IgD-negative memory B cell (primary cell): ENCODE results near the gene A2ML1. TPM values are rescaled to one million over a fixed set of nuclear protein-coding genes. Genes with fewer than 3 reads are reported as not detected.
"Not testable (repeated sequence)": the region's sequence is repeated elsewhere in the genome, so short reads cannot be mapped to it uniquely, and the experiment has no call there.

Source experiments
- H3K27ac Mint-ChIP-seq, 3 donors: one replicate each; pipeline ENCODE4 v1.8.0; 2020 to 2022; ENCODE audit warnings: mild to moderate bottlenecking in 3 of 3, mixed read lengths in 3 of 3, moderate library complexity in 1 of 3
- H3K27me3 Mint-ChIP-seq: one replicate; pipeline ENCODE4 v1.8.0; 2021; ENCODE audit warnings: mixed read lengths
- H3K36me3 Mint-ChIP-seq: one replicate; pipeline ENCODE4 v1.8.0; 2020; ENCODE audit warnings: mild to moderate bottlenecking, mixed read lengths
- H3K4me1 Mint-ChIP-seq, 3 donors: one replicate each; pipeline ENCODE4 v1.8.0; 2020 to 2022; ENCODE audit warnings: mixed read lengths in 3 of 3, mild to moderate bottlenecking in 1 of 3
- H3K4me3 Mint-ChIP-seq, 4 donors: one replicate each; pipeline ENCODE4 v1.8.0; 2020 to 2022; ENCODE audit warnings: mild to moderate bottlenecking in 4 of 4, mixed read lengths in 4 of 4, moderate library complexity in 3 of 4
- H3K9me3 Mint-ChIP-seq, 3 donors: one replicate each; pipeline ENCODE4 v1.8.0; 2020 to 2021; ENCODE audit warnings: mixed read lengths in 3 of 3, mild to moderate bottlenecking in 1 of 3
- polyA plus RNA-seq: library from polyadenylated mRNA; unstranded; fragments of 300-500 nt; fragmentation: Illumina TruSeq; gene quantifications from one replicate; pipeline ENCODE4 v1.2.3, GENCODE V29; 2021

The A2ML1 gene
- polyA plus RNA-seq, 1 donor from 2014 or later = not detected

DNA sequence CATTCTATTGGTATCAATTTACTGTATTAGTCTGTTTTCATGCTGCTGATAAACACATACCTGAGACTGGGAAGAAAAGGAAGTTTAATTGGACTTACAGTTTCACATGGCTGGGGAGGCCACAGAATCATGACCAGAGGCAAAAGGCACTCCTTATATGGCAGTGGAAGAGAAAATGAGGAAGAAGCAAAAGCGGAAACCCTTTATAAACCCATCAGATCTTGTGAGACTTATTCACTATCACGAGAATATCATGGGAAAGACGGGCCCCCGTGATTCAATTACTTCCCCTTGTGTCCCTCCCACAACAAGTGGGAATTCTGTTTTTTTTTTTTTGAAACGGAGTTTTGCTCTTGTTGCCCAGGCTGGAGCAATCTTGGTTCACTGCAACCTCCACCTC lies 80.3 kb downstream of the A2ML1 start:
- not testable (repeated sequence) for H3K36me3 Mint-ChIP-seq, H3K9me3 Mint-ChIP-seq, H3K27me3 Mint-ChIP-seq
- H3K27ac Mint-ChIP-seq = peak overlapping the region; percentile 30 to 78 (median 71)
- peaks cover 22 to 33% (median 26%) of the 10 kb centered on the region in 3 donors for H3K4me1 Mint-ChIP-seq
- H3K4me3 Mint-ChIP-seq = peak overlapping the region; percentile 5 to 84 (median 69)

DNA sequence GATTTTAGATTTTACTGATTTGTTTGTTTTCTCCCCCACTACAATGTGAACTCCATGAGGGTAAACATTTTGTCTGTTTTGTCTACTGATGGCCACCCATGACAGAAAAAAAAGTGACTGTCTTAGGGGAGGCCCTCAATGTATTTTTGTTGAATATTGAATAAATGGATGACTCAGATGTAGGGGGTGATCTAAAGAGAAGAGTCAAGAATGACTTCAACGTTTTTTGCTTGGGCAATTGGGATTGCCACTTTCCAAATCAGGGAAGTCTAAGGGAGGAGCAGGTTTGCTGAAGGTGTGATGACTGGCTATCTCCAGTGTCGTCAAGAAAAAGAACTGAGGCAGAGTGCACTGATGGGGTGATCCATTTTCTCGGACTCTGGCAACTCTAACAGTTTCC lies 81.2 kb downstream of the A2ML1 start:
- H3K9me3 Mint-ChIP-seq = peaks cover 3 to 6% (median 4%) of the 10 kb centered on the region in 3 donors
- H3K4me3 Mint-ChIP-seq = peak overlapping the region in 2 of 4 donors; percentile 54 to 84
- H3K4me1 Mint-ChIP-seq = peaks cover 22 to 33% (median 26%) of the 10 kb centered on the region in 3 donors
- H3K27ac Mint-ChIP-seq = peak overlapping the region in 1 of 3 donors; percentile 48
- peaks cover 3% of the 10 kb centered on the region for H3K36me3 Mint-ChIP-seq
- H3K27me3 Mint-ChIP-seq = no peaks in the 10 kb centered on the region

DNA sequence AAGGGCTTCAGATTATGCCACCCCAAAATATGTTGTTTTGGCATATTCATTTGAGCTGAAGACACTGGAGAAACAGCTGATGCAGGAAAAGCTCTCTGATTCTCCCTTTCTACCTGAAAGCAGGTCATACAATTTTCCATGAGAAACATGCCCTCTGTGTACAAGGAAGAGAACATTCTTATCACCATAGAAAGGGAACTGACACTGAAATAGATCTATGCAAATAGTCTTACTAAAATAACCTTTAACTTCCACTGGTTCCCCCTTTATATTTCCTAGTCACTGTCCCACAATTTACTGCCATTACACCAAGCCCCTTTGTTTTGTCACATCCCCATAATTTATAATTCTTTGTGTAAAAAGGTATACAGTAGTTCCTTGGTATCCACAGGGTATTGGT lies 82.2 kb downstream of the A2ML1 start:
- Mint-ChIP-seq H3K36me3 (peaks cover 3% of the 10 kb centered on the region), H3K9me3 (peaks cover 3 to 6% (median 4%) of the 10 kb centered on the region in 3 donors), H3K4me1 (peaks cover 22 to 33% (median 26%) of the 10 kb centered on the region in 3 donors), H3K27ac (no peak overlapping the region), H3K4me3 (peak overlapping the region; percentile 6 to 78 (median 45)), H3K27me3 (no peaks in the 10 kb centered on the region)

DNA sequence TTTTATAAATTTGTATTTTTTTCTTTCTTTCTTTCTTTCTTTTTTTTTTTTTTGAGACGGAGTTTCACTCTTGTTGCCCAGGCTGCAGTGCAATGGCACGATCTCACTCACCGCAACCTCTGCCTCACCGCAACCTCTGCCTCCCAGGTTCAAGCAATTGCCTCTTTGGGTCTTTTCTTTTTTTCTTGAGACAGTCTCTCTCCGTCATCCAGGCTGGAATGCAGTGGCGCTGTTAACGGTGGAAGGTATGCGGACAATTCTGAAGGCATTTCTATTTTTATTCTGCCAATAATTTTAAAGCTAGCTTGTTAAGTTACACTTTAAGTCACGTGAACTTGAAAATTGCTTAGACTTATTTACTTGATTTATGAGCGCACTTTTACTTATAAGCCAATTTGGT lies 83.1 kb downstream of the A2ML1 start:
- Mint-ChIP-seq H3K36me3 (peaks cover 3% of the 10 kb centered on the region), H3K27me3 (no peaks in the 10 kb centered on the region), H3K4me3 (no peak overlapping the region), H3K4me1 (peaks cover 22 to 34% (median 26%) of the 10 kb centered on the region in 3 donors), H3K9me3 (peaks cover 3 to 6% (median 4%) of the 10 kb centered on the region in 3 donors), H3K27ac (no peak overlapping the region)

DNA sequence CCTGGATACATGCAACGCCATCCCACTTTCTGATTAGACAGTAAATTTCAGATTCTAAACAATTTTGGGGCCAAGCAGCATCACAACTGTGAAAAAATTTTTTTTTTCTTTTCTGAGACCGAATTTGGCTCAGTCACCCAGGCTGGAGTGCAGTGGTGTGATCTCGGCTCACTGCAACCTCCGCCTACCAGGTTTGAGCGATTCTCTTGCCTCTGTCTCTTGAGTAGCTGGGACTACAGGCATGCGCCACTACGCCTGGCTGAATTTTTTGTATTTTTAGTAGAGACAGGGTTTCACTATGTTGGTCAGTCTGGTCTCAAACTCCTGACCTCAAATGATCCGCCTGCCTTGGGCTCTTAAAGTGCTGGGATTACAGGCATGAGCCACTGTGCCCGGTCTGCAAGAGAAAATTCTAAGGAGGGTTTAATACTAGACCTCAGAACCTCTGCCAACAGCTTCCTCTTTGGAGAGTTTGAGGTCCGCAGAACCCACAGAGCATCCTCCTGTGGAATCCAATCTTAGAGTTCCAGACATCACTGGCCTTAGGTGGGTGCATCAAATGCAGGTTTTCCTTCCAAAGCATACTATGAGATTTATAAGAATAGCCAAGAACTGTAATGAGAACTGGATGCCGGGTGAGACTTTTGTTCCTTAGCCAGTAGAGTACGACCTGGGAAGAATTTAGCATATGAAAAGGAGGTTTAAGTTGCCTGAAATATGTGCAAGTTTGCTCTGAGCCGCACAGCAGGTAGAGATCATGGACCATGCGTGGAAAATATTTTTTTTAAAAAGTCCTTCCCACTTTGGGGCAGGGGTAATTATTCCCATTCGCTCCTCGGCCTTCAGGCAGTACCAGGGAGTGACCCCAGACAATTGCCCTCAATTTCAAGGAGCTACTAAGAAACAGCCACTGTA lies 84.1 kb downstream of the A2ML1 start:
- Mint-ChIP-seq H3K27me3 (no peaks in the 10 kb centered on the region), H3K9me3 (peaks cover 3 to 6% (median 4%) of the 10 kb centered on the region in 3 donors), H3K4me3 (peak overlapping the region in 2 of 4 donors; percentile 12 to 37), H3K36me3 (peaks cover 3% of the 10 kb centered on the region), H3K27ac (peak overlapping the region in 1 of 3 donors; percentile 77), H3K4me1 (peaks cover 27 to 40% (median 29%) of the 10 kb centered on the region in 3 donors)

DNA sequence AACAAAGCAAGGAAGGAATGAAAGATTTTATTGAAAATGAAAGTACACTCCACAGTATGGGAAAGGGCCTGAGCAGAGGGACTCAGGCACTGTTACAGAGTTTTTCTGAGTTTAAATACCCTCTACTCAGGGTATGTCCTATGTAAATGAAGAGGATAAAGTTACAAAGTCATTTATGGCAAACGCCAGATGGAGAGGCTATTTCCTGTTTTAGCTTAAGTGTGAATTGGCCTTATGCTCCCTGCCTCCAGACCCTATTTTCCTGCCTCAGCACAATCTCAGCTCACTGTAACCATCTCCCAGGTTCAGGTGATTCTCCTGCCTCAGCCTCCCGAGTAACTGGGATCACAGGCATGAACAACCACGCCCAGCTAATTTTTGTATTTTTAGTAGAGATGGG lies 85.1 kb downstream of the A2ML1 start:
- no peak overlapping the region for H3K4me3 Mint-ChIP-seq
- no peaks in the 10 kb centered on the region for H3K27me3 Mint-ChIP-seq
- peaks cover 2 to 5% (median 3%) of the 10 kb centered on the region in 3 donors for H3K9me3 Mint-ChIP-seq
- H3K27ac Mint-ChIP-seq = peak overlapping the region in 1 of 3 donors; percentile 77
- peaks cover 2% of the 10 kb centered on the region for H3K36me3 Mint-ChIP-seq
- peaks cover 29 to 42% (median 35%) of the 10 kb centered on the region in 3 donors for H3K4me1 Mint-ChIP-seq

DNA sequence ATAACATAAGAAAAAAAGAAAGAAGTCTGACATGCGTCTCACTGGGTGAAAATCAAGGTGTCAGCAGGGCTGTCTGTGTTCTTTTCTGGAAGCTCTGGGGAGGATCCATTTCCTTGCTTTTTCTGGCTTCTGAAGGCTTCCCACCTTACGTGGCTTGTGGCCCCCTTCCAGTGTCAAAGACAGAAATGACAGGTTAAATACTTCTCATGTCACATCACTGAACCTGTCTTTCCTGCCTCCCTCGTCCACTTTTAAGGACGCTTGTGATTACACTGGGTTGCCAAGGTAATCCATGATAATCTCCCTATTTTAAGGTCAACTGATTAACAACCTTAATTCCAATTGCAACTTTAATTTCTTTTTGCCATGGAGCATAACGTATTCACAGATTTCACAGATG lies 87.3 kb downstream of the A2ML1 start:
- Mint-ChIP-seq H3K27ac (no peak overlapping the region), H3K4me3 (no peak overlapping the region), H3K9me3 (no peaks in the 10 kb centered on the region), H3K27me3 (no peaks in the 10 kb centered on the region), H3K4me1 (peaks cover 17 to 36% (median 34%) of the 10 kb centered on the region in 3 donors), H3K36me3 (no peaks in the 10 kb centered on the region)

DNA sequence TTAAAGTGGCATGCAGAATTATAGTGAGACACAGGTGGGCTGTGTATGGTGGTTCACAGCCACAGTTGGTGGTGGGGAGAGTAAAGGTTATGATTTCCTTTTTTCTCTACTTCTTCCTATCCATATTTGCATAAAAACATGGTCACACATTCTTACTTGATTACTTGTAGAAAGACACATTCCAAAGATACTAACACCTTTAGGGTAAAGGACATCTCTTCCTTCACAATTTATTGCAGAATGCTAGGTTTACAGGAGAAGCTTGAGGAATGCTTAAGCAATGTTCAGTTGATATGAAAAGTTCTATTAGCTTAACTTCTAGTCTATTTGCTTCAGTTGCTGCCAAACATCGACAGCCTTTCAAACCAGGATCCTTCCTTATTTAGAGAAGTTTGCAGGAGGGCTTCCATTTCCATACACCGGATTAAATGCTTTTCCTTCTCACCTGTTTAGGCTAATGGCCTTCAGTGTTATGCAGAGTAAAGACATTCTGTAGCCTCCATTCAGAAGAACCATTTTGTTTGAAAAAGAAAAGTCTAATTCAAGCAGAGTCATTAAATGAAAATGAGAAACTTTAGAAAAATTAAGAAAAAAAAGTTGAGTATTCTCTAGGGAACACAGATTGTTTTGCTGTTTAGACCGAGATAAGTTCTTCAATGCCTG lies 89.3 kb downstream of the A2ML1 start:
- Mint-ChIP-seq H3K27ac (peak overlapping the region in 1 of 3 donors; percentile 51), H3K4me1 (peaks cover 15 to 28% (median 23%) of the 10 kb centered on the region in 3 donors), H3K27me3 (no peaks in the 10 kb centered on the region), H3K4me3 (peak overlapping the region in 1 of 4 donors; percentile 89), H3K36me3 (no peaks in the 10 kb centered on the region), H3K9me3 (no peaks in the 10 kb centered on the region)

DNA sequence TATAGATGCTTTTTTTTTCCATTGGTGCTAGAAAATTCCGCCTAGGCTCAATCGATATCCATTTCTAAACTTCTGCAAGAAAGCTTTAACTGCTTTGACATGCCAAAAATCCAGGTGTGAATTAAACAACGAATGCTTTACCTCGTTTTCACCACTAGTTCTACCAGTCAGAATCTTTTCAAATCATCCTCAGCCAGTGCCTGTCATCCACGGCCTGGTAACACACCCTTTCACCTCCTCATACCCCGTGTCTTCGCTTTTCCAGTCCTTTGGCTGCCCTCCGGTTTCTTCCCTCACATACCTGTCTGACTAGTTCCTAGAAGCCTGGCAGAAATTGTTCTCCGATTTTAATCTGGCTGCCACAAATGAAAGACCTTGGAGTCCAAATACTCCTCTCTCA lies 90.5 kb downstream of the A2ML1 start:
- H3K27me3 Mint-ChIP-seq = no peaks in the 10 kb centered on the region
- H3K27ac Mint-ChIP-seq = peak overlapping the region; percentile 63 to 85 (median 76)
- peaks cover 15 to 25% (median 22%) of the 10 kb centered on the region in 3 donors for H3K4me1 Mint-ChIP-seq
- peak overlapping the region in 3 of 4 donors; percentile 68 to 96 (median 81) for H3K4me3 Mint-ChIP-seq
- no peaks in the 10 kb centered on the region for H3K9me3 Mint-ChIP-seq
- H3K36me3 Mint-ChIP-seq = no peaks in the 10 kb centered on the region

DNA sequence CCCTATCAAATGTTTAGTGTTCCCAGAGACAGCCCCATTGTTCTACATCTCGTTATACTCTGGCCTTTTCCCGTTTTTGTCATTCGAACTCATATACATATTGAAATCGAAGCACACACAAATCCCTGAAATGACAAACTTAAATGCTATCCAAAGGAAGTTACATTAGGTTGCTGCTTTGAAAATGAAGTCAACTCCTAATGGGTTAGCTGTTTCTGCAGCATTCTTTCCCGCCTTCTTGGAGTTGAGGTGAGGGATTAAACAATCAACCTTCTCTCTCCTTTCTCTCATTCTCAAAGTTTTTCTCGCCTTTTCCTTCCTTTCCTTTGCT lies 91.2 kb downstream of the A2ML1 start:
- H3K36me3 Mint-ChIP-seq = peaks cover 2% of the 10 kb centered on the region
- peaks cover 15 to 25% (median 22%) of the 10 kb centered on the region in 3 donors for H3K4me1 Mint-ChIP-seq
- H3K4me3 Mint-ChIP-seq = peak overlapping the region; percentile 81 to 96 (median 90)
- no peaks in the 10 kb centered on the region for H3K9me3 Mint-ChIP-seq
- H3K27ac Mint-ChIP-seq = peak overlapping the region; percentile 76 to 98 (median 96)
- H3K27me3 Mint-ChIP-seq = no peaks in the 10 kb centered on the region

DNA sequence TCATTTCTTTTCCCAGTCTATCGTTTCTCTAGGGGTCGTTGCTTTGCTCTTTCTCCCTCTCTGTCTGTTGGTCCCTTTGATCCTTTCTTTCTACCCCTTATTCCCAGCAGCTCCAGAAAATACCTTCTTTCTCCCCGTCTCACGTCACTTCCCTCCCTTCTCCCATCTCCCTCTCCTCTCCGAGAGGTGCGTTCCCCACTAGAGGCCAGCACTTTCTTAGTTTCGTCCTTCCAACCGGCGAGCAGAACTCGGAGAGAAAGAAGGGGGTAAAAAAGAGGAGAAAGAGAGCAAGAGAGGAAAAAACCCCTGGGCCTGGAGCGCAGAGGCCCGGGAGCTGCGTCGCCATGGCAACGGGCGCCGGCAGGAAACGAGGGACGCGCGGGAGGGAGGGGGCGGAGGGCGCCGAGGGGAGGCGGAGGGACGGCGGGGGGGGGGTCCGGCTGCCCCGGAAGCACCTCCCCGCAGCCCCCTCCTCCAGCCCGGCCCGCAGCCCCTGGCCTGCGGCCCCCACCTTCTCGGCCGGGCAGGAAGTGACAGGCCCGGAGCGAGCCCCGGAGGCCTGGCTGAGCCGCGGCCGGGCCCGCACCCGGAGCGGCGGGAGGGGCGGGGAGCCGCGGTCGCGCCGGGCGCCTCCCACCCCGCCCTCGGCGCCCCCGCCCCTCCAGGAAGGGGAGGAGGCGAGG lies 91.8 kb downstream of the A2ML1 start, which contains the start of gene PHC1:
Gene PHC1 (plus strand): TSS at position 477 of the 683 bp plus-strand sequence. CDS start 3,169 bp downstream, outside the sequence.
- not testable (repeated sequence) for H3K36me3 Mint-ChIP-seq, H3K9me3 Mint-ChIP-seq, H3K27me3 Mint-ChIP-seq
- peak within 1 kb of the TSS; percentile 81 to 96 (median 90) for H3K4me3 Mint-ChIP-seq
- peaks cover 15 to 25% (median 22%) of the 10 kb centered on the region in 3 donors for H3K4me1 Mint-ChIP-seq
- H3K27ac Mint-ChIP-seq = peak within 1 kb of the TSS; percentile 76 to 98 (median 96)

DNA sequence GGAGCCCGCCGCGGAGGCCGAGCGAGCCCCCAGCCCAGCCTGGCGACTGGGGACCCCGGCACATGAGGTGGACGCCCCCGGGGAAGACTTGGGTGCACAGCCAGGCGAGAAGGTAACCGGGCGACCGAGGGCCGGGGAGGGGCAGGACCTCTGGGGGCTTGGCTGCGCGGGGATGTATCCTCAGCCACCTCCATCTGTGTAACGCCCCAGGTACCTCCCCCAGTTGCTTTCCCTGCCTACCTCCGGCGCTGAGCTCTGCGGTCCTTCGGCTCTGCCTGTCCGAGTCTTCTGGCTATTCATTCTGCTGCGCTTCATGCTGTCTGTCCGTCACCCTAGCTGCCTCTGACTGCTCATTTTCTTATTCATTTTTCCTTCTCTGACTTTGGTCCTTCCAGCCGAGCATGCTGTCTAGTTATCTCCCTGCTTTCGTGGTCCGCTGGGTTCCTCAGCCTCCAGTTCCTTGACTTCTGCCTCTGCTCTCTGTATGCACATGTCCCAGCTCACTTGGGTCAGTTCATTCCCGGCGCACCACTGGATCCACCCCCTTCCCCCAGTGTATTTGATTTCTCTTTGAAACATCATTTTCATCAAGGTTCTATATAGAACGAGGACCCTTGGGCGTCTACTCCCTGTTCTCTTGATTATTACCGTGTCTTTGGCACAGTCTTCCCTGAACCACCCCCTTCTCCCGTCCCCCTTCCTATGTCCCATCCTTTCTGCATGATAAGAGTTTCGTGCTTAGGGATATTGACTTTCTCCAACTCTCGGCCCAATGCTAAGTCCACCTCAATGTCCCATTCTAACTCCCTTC lies 92.5 kb downstream of the A2ML1 start:
- H3K4me1 Mint-ChIP-seq = peaks cover 15 to 25% (median 22%) of the 10 kb centered on the region in 3 donors
- no peaks in the 10 kb centered on the region for H3K27me3 Mint-ChIP-seq
- H3K4me3 Mint-ChIP-seq = no peak overlapping the region
- no peaks in the 10 kb centered on the region for H3K9me3 Mint-ChIP-seq
- H3K27ac Mint-ChIP-seq = no peak overlapping the region
- peaks cover 4% of the 10 kb centered on the region for H3K36me3 Mint-ChIP-seq

DNA sequence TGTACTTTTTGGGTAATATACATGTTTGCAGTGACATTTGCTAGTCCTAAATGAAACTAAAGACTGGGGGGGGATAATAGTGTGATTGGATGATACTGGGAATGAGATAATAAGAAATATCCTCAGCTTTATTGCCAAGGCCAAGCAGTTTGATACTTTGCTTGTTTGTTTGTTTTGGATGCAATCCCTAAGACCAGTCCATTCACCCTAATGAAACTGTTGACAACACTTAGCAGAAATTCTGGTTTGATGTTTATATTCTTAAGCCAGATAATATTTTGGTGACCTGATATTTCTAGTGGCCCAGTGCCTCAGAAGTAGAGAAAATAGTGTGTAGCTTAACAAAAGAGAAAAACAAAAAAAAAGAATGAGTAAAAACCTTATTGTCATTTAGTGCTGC lies 93.7 kb downstream of the A2ML1 start:
- H3K4me1 Mint-ChIP-seq = peaks cover 12 to 25% (median 19%) of the 10 kb centered on the region in 3 donors
- no peaks in the 10 kb centered on the region for H3K9me3 Mint-ChIP-seq
- H3K4me3 Mint-ChIP-seq = no peak overlapping the region
- no peaks in the 10 kb centered on the region for H3K27me3 Mint-ChIP-seq
- no peak overlapping the region for H3K27ac Mint-ChIP-seq
- H3K36me3 Mint-ChIP-seq = peaks cover 4% of the 10 kb centered on the region

DNA sequence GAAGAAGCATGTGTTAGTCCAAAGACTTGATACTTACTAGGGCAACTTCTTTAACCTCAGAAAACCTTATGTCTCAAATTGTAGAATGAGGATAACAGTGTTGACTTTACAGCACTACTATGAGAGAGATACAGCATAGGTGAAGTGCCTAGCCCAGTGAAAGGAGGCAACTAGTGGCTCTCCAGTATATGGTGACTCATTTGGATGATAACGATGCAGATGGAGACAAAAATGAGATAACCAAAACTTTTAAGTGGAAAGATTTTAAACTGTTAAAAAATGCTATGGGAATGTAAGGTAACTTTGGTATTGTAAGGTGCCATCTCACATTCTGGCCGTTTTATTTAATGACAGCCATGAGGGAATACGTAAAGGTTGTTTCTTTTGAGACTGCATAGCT lies 94.6 kb downstream of the A2ML1 start:
- H3K4me1 Mint-ChIP-seq = peaks cover 6 to 17% (median 11%) of the 10 kb centered on the region in 3 donors
- peaks cover 7% of the 10 kb centered on the region for H3K36me3 Mint-ChIP-seq
- no peak overlapping the region for H3K4me3 Mint-ChIP-seq
- H3K27ac Mint-ChIP-seq = no peak overlapping the region
- H3K27me3 Mint-ChIP-seq = no peaks in the 10 kb centered on the region
- H3K9me3 Mint-ChIP-seq = no peaks in the 10 kb centered on the region
